Gastroesophageal sphincter (tissue), 3 donors: ENCODE data around the gene ZNF285.

Source experiments
- CTCF ChIP-seq, 4 experiments: fragments of 200-600 bp in 2 of 4; fragments of 450-650 bp in 2 of 4; sonication (generic) in 1 of 4; IDR thresholded peaks; one replicate each; pipeline ENCODE4 v1.5.1; 2017 to 2019; ENCODE audit warnings: antibody characterized with exemption in 4 of 4, mild to moderate bottlenecking in 2 of 4, moderate library complexity in 2 of 4
- POLR2A ChIP-seq, 2 donors: fragments of 450-650 bp; IDR thresholded peaks; one replicate each; pipeline ENCODE4 v1.6.1; 2017; ENCODE audit warnings: antibody characterized with exemption in 2 of 2, mild to moderate bottlenecking in 2 of 2, moderate library complexity in 1 of 2

GRCh38 chr19:44438441-44438840 is 37.0 kb upstream of the ZNF285 start:
- no peak for TF ChIP-seq POLR2A (IDR thresholded peaks at IDR 0.05)
- TF ChIP-seq CTCF (IDR thresholded peaks at IDR 0.05) = no peak
